Fibroblast of skin of right biceps (primary cell): ENCODE results near the gene HSD17B14.
"Not testable (repeated sequence)": the region's sequence is repeated elsewhere in the genome, so short reads cannot be mapped to it uniquely, and the experiment has no call there.

Experiments used
- DNase-seq: peaks from one replicate; pipeline ENCODE4 v3.0.0-alpha.2; 2013

Gene HSD17B14

DNA sequence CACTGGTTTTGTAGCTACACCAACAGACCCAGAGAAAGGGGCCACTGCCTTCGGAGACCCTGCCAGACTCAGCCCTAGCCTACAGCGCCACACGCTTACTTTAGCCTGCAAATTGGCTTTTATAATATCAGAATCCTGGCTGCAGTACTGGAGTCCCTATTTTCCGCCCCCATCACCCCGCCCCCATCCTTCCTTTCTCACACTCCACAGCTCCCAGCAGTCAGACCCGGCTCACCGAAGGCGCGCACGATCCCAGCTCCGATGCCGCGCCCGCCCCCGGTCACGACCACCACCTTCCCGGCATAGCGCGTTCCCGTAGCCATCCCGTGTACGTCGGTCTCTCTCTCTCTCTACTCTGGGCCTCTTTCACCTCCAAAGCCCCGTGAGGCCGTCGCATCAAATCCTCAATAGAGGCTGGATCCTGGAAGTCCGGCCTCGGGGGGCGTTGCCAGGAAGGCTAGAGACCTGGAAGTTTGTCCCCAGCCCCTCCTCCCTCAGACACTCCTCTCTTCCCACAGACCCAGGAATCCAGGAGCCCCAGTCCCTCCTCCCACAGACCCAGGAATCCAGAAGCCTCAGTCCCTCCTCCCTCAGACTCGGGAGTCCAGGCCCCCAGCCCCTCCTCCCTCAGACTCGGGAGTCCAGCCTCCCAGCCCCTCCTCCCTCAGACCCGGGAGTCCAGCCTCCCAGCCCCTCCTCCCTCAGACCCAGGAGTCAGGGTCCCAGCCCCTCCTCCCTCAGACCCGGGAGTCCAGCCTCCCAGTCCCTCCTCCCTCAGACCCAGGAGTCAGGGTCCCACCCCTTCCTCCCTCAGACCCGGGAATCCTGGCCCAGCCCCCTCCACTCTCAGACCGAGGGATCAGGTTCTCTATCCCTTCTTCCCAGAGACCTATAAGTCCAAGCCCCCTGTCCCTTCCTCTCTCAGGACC, at the start of gene HSD17B14:
Gene HSD17B14 (minus strand): TSS at position 403 of the 929 bp plus-strand sequence. CDS start 80 bp downstream, at position 323.
- peak; percentile 57 for DNase-seq

DNA sequence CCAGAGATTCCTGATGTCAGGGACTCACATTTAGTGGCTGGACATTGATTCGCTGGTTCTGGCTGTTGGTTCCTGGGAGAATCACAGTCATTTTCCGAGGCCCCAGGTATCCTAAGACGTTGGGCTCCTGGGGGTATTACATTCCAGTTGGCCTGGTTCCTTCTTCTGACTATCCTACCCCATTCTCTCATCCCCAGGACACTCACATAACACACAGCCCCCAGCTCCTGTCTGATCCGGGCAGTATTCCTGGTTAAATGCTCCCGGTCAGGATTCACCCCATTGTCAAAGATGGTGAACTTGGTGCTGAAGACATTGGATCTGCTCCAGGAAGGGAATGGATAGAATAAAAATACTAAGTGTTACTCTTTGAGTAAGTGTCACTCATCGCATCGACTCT, 47.4 kb upstream of the HSD17B14 start:
- DNase-seq: no peak

DNA sequence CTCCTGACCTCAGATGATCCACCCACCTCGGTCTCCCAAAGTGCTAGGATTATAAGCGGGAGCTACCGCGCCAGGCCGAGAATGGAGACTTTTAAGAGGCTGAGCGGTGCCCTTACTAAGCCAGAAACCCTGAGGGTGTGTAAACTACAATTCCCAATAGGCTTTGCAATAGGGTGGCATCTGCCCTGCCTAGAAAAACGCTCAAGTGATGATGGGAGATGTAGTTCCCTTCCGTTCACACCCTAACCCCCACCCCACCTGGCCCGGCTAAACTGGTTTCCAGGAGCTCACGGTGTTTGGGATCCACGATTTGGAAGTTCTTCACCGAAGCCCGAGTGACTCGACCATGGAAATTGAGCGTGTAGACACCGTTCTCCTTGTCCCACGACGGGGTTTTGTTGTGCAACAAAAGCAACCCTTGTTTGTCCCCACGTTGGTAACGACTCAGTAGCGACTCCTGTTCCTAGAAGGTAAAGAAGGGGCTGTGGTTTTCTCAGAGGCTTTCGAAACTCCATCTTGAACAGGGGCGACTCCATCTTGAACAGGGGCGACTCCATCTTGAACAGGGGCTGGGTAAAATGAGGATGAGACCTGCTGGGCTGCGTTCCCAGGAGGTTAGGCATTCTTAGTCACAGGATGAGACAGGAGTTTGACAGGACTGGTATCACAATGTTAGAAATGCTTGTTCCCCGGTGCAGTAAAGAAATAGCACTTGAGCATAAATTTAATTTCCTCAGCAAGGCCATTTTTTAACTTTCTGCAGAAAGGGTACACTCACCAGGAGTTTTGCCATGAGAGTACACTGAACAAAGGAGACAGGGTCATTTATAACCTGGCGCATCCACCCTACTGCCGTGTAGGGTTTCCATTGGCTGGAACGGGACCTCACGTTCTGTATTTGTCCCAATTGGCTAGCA, 45.7 kb upstream of the HSD17B14 start:
- no peak for DNase-seq

DNA sequence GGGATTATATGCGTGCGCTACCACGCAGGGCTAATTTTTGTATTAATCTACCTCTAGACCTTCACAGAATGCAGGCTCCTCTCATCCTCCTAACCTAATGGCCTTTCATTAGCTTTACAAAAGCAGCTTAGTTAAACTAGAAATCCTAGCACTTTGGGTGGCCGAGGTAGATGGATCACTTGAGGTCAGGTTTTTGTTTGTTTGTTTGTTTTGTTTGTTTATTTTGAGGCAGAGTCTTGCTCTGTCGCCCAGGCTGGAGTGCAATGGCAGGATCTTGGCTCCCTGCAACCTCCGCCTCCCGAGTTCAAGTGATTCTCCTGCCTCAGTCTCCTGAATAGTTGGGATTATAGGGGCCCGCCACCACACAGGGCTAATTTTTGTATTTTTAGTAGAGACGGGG, 43.4 kb upstream of the HSD17B14 start:
- not testable (repeated sequence) for DNase-seq

DNA sequence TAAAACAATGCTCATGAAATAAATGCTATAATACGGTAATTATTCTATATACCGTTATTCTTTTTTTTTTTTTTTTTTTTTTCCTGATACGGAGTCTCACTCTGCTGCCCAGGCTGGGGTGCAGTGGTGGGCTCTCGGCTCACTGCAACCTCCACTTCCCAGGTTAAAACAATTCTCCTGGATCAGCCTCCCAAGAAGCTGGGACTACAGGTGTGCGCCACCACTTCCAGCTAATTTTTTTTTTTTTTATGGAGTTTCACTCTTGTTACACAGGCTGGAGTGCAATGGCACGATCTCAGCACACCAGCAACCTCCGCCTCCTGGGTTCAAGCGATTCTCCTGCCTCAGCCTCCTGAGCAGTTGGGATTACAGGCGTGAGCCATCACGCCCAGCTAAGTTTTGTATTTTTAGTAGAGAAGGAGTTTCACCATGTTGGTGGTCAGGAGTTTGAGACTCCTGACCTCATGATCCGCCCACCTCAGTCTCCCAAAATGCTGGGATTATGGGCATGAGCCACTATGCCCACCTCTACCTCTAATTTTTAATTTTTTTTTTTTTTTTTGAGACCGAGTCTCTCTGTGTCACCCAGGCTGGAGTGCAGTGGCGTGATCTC, 42.8 kb upstream of the HSD17B14 start:
- no peak for DNase-seq

DNA sequence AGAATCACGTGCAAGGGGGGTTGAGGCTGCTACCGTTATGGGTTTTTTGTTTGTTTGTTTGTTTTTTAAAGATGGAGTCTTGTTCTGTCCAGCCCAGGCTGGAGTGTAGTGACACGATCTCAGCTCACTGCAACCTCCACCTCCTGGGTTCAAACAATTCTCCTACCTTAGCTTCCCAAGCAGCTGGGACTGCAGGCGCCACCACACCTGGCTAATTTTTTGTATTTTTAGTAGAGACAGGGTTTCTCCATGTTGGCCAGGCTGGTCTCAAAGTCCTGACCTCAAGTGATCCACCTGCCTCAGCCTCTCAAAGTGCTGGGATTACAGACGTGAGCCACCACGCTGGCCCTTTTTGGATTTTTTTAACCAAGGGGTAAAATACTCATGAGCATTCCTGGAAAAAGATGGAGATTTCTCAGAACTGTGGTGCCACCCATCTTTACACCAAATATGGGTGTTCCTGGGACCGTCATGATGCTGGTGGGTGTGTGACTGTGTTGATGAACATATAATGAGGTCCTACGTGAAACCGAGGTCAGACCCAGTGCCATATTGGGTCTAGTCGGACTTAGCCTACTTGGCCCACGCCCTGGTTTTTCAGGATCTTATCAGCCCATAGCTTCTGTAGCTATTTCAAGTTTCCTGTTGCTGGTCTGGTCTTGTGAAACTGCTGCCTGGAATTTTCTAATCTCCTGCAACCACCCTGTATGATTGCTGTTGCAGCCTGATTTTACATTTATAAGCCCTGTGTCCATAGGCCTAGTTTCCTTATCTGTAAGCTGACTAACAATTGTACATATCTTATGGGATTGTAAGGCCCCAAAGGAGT, 42.1 kb upstream of the HSD17B14 start:
- DNase-seq: no peak

DNA sequence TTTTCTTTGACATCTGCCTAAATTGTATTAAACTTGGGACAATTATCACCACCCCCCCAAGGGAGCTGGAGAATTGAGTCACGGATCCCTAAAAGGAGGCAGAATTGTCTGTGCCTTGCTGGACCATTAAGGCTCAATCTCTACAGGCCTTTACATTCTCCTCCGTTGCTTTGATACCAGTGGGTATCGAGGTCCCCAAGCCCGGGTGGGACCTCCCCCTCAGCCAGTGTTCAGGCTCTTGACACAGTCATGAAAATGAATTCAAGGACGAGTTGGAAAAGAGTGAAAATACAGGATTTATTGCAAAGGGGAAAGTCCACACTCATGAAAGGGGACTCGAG, 41.5 kb upstream of the HSD17B14 start:
- DNase-seq: no peak

DNA sequence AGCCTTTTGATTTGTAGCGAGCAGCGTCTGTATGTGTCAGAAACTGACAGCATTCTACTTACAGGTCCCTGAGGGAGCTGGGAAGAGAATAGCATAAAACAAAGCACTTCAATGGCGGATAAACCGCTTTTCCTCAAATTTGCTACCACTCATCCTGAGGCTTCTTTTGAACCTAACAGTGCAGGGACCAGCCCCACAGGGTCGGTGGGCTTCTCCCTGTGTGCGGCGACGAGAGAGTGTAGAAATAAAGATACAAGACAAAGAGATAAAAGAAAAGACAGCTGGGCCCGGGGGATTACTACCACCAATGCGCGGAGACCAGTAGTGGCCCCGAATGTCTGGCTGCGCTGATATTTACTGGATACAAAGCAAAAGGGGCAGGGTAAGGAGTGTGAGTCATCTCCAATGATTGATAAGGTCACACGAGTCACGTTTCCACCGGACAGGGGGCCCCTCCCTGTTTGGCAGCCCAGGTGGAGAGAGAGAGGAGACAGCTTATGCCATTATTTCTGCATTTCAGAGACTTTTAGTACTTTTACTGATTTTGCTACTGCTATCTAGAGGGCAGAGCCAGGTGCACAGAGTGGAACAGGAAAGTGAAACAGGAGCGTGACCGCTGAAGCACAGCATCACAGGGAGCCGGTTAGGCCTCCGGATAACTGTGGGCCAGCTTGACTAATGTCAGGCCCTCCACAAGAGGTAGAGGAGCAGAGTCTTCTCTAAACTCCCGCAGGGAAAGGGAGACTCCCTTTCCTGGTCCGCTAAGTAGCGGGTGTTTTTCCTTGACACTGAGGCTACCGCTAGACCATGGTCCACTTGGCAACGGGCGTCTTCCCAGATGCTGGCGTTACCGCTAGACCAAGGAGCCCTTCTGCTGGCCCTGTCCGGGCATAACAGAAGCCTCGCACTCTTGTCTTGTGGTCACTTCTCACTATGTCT, 40.0 kb upstream of the HSD17B14 start:
- DNase-seq: not testable (repeated sequence)

DNA sequence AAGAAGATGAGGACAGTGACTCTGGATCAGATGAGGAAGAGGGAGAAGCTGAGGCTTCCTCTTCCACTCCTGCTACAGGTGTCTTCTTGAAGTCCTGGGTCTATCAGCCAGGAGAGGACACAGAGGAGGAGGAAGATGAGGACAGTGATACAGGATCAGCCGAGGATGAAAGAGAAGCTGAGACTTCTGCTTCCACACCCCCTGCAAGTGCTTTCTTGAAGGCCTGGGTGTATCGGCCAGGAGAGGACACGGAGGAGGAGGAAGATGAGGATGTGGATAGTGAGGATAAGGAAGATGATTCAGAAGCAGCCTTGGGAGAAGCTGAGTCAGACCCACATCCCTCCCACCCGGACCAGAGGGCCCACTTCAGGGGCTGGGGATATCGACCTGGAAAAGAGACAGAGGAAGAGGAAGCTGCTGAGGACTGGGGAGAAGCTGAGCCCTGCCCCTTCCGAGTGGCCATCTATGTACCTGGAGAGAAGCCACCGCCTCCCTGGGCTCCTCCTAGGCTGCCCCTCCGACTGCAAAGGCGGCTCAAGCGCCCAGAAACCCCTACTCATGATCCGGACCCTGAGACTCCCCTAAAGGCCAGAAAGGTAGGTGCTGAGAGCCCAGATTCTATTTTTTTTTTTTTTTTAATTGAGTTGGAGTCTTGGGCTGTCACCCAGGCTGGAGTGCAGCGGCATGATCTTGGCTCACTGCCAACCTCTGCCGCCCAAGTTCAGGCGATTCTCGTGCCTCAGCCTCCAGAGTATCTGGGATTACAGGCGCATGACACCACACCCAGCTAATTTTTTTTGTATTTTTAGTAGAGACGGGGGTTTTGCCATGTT, 38.2 kb upstream of the HSD17B14 start:
- peak; percentile 88 for DNase-seq

DNA sequence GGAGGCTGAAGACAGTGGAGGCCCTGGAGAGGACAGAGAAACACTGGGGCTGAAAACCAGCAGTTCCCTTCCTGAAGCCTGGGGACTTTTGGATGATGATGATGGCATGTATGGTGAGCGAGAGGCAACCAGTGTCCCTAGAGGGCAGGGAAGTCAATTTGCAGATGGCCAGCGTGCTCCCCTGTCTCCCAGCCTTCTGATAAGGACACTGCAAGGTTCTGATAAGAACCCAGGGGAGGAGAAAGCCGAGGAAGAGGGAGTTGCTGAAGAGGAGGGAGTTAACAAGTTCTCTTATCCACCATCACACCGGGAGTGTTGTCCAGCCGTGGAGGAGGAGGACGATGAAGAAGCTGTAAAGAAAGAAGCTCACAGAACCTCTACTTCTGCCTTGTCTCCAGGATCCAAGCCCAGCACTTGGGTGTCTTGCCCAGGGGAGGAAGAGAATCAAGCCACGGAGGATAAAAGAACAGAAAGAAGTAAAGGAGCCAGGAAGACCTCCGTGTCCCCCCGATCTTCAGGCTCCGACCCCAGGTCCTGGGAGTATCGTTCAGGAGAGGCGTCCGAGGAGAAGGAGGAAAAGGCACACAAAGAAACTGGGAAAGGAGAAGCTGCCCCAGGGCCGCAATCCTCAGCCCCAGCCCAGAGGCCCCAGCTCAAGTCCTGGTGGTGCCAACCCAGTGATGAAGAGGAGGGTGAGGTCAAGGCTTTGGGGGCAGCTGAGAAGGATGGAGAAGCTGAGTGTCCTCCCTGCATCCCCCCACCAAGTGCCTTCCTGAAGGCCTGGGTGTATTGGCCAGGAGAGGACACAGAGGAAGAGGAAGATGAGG, 37.4 kb upstream of the HSD17B14 start:
- no peak for DNase-seq

DNA sequence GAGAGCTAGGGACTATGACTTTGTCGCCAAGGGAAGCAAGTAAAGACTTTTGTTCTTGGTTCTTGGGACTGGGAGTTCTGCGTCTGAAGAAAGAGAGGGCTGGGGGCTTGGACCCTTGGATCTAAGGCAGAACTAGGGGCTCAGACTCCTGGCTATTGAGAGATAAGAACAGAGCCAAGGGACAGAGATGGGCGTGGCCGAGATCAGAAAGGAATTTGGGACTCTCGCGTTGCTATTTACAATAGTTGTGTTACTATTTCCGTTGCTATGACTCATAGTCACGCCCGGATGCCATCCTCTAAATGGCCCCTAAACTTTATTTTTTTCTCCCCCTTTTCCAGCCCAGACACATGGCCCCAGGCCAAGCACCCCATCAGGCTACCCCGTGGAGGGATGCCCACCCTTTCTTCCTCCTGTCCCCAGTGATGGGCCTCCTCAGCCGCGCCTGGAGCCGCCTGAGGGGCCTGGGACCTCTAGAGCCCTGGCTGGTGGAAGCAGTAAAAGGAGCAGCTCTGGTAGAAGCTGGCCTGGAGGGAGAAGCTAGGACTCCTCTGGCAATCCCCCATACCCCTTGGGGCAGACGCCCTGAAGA, 36.7 kb upstream of the HSD17B14 start:
- peak; percentile 96 for DNase-seq

DNA sequence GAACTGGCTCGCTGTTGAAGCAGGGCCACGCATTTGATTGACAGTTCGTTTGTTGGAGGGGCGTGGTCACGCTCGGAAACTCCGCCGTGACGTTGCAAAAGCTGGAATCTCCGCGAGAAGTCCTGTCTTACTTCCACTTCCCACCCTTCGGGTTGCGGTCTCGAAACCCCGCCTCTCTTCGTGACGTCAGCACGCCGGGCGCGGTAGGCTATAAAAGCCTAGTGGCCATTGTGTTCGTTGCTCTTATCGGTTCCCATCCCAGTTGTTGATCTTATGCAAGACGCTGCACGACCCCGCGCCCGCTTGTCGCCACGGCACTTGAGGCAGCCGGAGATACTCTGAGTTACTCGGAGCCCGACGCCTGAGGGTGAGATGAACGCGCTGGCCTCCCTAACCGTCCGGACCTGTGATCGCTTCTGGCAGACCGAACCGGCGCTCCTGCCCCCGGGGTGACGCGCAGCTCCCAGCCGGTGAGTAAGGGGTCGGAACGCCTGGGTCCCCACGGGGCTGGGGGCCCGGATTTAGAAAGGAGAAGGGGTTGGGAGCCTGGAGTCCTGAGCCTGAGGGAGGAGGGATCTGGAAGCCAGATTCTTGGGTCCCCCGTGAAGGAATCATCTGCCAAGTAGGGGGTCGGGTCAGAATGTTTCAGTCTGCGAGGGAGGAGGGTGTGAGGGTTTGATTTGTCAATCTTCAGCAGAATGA, 36.0 kb upstream of the HSD17B14 start, which contains the start of gene PPP1R15A:
Gene PPP1R15A (plus strand): TSS at position 240 of the 702 bp plus-strand sequence. CDS start 813 bp downstream, outside the sequence.
- DNase-seq: peak; percentile 97

DNA sequence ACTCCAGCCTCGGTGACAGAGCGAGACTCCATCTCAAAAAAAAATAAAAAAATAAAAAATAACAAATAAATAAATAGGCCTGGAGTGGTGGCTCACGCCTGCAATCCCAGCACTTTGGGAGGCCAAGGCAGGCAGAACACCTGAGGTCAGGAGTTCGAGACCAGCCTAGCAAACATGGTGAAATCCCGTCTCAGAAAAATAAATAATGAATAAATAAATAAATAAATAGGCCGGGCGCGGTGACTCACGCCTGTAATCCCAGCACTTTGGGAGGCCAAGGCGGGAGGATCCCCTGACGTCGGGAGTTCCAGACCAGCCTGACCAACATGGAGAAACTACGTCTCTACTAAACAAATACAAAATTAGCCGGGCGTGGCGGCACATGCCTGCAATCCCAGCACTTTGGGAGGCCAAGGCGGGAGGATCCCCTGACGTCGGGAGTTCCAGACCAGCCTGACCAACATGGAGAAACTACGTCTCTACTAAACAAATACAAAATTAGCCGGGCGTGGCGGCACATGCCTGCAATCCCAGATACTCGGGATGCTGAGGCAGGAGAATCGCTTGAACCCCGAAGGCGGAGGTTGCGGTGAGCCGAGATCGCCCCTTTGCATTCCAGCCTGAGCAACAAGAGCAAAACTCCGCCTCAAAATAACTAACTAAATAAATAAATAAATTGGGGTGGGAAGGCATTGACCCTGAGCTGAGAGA, 35.3 kb upstream of the HSD17B14 start:
- not testable (repeated sequence) for DNase-seq

DNA sequence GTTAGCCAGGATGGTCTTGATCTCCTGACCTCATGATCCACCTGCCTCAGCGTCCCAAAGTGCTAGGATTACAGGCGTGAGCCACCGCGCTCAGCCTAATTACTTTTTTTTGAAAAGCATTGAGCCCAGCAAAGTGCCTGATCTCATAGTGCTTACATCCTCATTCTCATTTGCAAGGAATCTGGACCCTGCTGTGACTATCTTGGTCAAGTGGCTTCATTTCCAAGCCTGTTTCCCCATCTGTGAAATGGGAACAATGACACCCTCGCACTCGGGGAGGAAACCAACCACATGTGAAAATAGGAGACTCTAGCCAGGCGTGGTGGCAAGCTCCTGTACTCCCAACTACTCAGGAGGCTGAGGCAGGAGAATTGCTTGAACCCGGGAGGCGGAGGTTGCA, 33.8 kb upstream of the HSD17B14 start:
- no peak for DNase-seq

DNA sequence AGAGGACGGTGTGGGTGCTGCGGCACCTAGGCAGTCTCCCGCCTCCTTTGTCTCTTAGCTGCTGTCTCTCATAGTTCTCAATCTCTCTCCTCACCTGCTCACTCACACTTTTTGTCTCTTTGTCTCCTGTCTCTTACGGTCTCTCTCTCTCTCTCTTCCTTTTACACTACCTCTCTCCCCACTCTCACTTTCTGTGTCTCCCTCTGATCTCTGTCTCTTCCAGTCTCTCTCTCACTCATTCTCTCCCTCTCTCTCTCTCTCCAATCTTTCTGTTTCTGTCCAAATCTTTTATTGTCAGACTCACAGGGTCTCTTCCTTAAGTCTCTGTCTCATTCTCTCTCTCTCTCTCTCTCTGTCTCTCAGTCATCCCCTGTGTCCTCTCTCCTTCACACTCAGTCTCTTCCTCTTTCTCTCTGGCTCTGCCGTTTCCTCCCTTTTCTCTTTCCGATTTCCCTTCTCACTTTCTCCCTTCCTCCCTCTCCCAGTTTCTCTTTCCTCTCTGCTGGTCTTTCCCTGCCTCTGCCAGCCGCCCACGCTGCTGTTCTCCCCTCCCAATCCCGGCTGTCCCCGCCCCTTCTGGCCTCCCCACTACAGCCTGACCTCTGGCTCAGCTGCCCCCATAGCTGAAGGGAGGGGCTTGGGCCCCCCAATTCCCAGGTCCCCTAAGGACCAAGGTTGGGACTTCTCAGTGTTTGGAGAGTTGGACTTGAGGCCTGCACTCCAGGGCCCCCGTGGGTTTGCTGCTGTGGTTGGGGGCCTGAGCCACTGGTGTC, 32.0 kb upstream of the HSD17B14 start, which contains the start of gene PLEKHA4:
Gene PLEKHA4 (minus strand): TSS at position 504 of the 773 bp plus-strand sequence. CDS start 997 bp downstream, outside the sequence.
- peak; percentile 49 for DNase-seq

DNA sequence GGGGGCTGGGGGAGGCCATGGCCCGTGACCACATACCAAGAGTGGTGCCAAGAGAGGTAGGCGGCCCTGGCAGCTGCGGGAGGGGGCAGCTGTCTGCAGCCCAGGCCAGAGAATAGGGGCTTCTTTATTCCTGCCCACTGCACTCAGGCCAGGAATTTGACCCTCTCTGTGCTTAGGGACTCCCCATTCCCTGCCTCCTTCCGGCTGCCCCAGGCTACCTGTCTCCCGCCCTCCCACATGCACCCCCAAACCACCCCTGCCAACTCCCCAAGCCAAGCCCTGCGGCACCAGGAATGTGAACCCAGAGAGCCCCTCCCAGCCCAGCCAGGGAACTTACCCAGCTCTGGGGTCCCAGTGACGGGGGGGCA, 31.4 kb upstream of the HSD17B14 start:
- DNase-seq: no peak
